ENCODE results near the gene FZD10. TPM values are rescaled to one million over a fixed set of nuclear protein-coding genes. Genes with fewer than 3 reads are reported as not detected.

FZD10 gene
- total RNA-seq, 2 experiments from 2014 or later: not detected

DNA sequence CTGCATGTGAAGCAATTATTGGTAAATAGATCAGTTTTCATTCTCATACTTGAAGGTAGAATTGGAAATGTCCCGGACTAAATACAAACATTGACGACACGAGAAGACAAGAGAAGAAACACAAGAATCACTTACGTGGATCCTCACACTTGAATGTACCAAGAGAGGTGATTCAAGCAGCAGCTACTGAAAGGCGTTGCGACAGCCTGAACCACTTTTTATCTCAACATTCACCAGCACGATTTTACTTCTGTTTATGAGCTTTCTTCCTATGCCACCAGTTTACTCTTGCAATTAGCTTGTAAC, 3.6 kb upstream of the FZD10 start:
- ChIA-PET POLR2A (no interaction called here), CTCF (interaction anchor here (1.2 kb wide), 1 partner anchor 111 kb away, joined by 3 read pairs; no protein-coding TSS in a partner anchor)
- no peaks in the 10 kb centered on the region for H3K9me3 Mint-ChIP-seq (ENCODE audit: low read depth)
- intact Hi-C loops (cut with DNase I, micrococcal nuclease): no loop called here
- no peak for DNase-seq
- no peak for ATAC-seq
- peaks cover 43% of the 10 kb centered on the region for H3K27me3 Mint-ChIP-seq
- H3K27ac Mint-ChIP-seq: no peak overlapping the region
- peaks cover 4% of the 10 kb centered on the region for H3K4me1 Mint-ChIP-seq
- H3K36me3 Mint-ChIP-seq (ENCODE audit: low read depth): no peaks in the 10 kb centered on the region
- no peak overlapping the region for H3K4me3 Mint-ChIP-seq

DNA sequence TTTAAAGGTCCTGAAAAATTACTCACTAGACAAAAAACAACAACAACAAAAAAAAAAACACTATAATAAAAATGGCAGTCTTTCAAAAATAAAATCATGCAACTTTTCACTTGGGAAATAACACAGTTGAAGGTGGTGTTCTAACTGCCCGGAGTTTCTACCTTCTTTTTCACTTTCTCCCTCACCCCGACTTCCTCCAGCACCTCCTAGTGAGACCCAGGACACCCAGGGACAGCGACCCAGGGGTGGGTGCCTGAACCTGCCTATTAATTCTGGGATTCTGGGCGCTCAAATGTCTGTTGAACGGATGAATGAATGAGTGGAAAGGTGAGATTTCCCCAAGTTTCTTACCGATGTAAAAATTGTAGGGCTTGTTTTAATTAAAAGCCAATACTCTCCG, 2.0 kb upstream of the FZD10 start:
- DNase-seq: no peak
- Mint-ChIP-seq H3K9me3 (ENCODE audit: low read depth) (no peaks in the 10 kb centered on the region), H3K4me3 (no peak overlapping the region), H3K27ac (no peak overlapping the region), H3K4me1 (peaks cover 4% of the 10 kb centered on the region), H3K36me3 (ENCODE audit: low read depth) (no peaks in the 10 kb centered on the region), H3K27me3 (peaks cover 44% of the 10 kb centered on the region)
- ChIA-PET POLR2A (no interaction called here), CTCF (no interaction called here)
- ATAC-seq: no peak
- intact Hi-C loops (cut with DNase I, micrococcal nuclease): loop anchor here (10.0 kb wide), 1 partner anchor 116 kb away; no protein-coding TSS in a partner anchor

DNA sequence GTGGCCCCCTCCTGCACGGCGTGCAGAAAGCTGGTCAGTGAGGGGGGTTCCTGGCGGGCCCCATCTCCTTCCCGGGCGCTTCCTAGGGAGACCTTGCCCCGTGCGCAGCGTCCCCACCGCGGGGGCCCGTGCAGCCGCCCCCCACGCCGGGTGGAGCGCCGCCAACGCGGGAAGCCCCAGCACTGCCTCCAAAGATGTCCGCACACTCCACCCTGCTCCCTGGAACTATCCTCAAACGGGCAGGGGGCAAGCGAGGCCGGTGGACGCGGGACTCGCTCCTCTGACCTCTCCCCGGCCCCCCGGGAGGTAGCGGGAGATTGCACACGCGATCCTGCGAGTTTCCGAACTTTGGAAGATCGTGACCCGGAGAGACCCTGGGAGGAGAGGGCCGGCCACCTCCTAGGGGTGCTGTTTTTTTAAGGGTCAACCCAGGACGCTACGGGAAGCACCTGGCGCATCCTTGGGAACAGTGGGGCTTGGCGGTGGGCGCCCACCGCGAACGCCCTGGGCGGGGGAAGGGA, 1.5 kb upstream of the FZD10 start:
- Mint-ChIP-seq H3K27me3 (peaks cover 42% of the 10 kb centered on the region), H3K27ac (no peak overlapping the region), H3K4me3 (no peak overlapping the region), H3K36me3 (ENCODE audit: low read depth) (no peaks in the 10 kb centered on the region), H3K9me3 (ENCODE audit: low read depth) (no peaks in the 10 kb centered on the region), H3K4me1 (peaks cover 4% of the 10 kb centered on the region)
- ATAC-seq: no peak
- DNase-seq: no peak
- CTCF ChIA-PET: no interaction called here
- POLR2A ChIA-PET: no interaction called here
- intact Hi-C loops (cut with DNase I, micrococcal nuclease): loop anchor here (10.0 kb wide), 1 partner anchor 116 kb away; no protein-coding TSS in a partner anchor

DNA sequence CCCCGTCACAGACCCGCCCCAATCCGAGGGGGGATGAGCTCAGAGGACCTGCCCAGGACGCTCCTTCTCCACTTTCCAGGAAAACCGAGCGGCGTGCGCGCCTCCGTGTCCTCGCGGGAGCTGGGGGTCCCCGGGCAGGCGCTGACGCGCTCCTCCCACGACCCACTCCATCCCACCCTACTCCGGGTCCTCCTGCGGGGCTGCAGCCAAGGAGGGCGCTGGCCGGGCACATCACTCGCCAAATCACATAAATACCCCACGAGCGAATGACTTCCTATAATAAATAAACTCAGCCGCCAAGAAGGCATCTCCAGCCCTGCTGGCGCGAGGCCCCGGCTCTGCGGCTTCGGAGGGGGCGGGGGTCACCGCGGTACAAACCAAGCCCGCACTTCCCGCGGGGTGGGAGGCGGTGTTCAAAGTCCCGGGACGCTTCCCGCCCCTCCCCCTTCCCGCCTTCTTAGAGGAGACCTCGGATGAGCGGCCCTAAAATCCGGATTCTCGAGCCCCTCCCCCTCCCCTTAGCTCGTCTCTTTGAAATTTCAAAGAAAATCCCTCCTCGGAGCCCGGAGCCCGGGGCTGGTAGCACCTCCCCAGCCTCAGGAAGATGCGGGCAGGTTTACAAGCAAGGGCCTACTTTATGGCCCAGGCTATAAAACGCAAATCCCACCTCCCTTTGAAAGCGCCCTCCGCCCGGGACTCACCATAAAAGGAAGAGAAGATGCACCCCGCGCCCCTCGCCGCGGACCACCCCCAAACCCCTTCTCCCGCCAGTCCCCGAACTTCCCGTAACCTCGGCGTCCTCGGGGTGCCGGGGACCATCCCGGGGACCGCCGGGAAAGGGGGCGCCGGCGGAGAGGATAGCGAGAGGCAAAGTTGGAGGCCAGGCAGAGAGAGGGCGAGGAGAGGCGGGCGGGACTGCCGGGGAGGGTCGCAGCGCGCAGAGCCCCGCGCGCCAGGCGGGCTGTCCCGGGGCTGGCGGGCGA, 712 bp upstream of the FZD10 start:
- intact Hi-C loops (cut with DNase I, micrococcal nuclease): loop anchor here (10.0 kb wide), 1 partner anchor 117 kb away; no protein-coding TSS in a partner anchor

DNA sequence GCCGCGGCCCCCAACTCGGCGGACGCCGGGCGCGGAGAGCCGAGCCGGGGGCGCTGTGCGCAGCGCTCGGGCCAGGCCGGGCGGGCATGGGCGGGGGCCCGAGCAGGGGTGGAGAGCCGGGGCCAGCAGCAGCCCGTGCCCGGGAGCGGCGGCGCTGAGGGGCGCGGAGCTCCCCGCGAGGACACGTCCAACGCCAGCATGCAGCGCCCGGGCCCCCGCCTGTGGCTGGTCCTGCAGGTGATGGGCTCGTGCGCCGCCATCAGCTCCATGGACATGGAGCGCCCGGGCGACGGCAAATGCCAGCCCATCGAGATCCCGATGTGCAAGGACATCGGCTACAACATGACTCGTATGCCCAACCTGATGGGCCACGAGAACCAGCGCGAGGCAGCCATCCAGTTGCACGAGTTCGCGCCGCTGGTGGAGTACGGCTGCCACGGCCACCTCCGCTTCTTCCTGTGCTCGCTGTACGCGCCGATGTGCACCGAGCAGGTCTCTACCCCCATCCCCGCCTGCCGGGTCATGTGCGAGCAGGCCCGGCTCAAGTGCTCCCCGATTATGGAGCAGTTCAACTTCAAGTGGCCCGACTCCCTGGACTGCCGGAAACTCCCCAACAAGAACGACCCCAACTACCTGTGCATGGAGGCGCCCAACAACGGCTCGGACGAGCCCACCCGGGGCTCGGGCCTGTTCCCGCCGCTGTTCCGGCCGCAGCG, 639 bp downstream of the FZD10 start:
- POLR2A ChIA-PET: no interaction called here

More for the DNA sequence above, 712 bp upstream of the FZD10 start:
- peak; percentile 16 for DNase-seq
- peaks cover 45% of the 10 kb centered on the region for H3K27me3 Mint-ChIP-seq
- H3K4me3 Mint-ChIP-seq: peak overlapping the region; percentile 12
- peaks cover 4% of the 10 kb centered on the region for H3K4me1 Mint-ChIP-seq
- POLR2A ChIA-PET: no interaction called here
- CTCF ChIA-PET: no interaction called here
- no peak overlapping the region for H3K27ac Mint-ChIP-seq
- no peaks in the 10 kb centered on the region for H3K36me3 Mint-ChIP-seq (ENCODE audit: low read depth)
- no peak for ATAC-seq
- no peaks in the 10 kb centered on the region for H3K9me3 Mint-ChIP-seq (ENCODE audit: low read depth)

DNA sequence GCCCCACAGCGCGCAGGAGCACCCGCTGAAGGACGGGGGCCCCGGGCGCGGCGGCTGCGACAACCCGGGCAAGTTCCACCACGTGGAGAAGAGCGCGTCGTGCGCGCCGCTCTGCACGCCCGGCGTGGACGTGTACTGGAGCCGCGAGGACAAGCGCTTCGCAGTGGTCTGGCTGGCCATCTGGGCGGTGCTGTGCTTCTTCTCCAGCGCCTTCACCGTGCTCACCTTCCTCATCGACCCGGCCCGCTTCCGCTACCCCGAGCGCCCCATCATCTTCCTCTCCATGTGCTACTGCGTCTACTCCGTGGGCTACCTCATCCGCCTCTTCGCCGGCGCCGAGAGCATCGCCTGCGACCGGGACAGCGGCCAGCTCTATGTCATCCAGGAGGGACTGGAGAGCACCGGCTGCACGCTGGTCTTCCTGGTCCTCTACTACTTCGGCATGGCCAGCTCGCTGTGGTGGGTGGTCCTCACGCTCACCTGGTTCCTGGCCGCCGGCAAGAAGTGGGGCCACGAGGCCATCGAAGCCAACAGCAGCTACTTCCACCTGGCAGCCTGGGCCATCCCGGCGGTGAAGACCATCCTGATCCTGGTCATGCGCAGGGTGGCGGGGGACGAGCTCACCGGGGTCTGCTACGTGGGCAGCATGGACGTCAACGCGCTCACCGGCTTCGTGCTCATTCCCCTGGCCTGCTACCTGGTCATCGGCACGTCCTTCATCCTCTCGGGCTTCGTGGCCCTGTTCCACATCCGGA, 1.4 kb downstream of the FZD10 start:
- CTCF ChIA-PET: interaction anchor here (0.6 to 0.8 kb wide), 2 partner anchors 137 to 170 kb away, joined by 3 read pairs; no protein-coding TSS in a partner anchor
- no peaks in the 10 kb centered on the region for H3K9me3 Mint-ChIP-seq (ENCODE audit: low read depth)
- peaks cover 37% of the 10 kb centered on the region for H3K27me3 Mint-ChIP-seq
- no peak overlapping the region for H3K4me3 Mint-ChIP-seq
- no peak for DNase-seq
- no peak overlapping the region for H3K27ac Mint-ChIP-seq
- POLR2A ChIA-PET: no interaction called here
- intact Hi-C loops (cut with DNase I, micrococcal nuclease): loop anchor here (10.0 kb wide), 1 partner anchor 119 kb away; no protein-coding TSS in a partner anchor
- ATAC-seq: no peak
- no peaks in the 10 kb centered on the region for H3K36me3 Mint-ChIP-seq (ENCODE audit: low read depth)
- peaks cover 4% of the 10 kb centered on the region for H3K4me1 Mint-ChIP-seq

More for the DNA sequence above, 639 bp downstream of the FZD10 start:
- H3K27ac Mint-ChIP-seq: no peak overlapping the region
- CTCF ChIA-PET: interaction anchor here (0.8 kb wide), 1 partner anchor 136 kb away, joined by 3 read pairs; no protein-coding TSS in a partner anchor
- DNase-seq: no peak
- peak overlapping the region; percentile 40 for H3K4me3 Mint-ChIP-seq
- H3K9me3 Mint-ChIP-seq (ENCODE audit: low read depth): no peaks in the 10 kb centered on the region
- ATAC-seq: no peak
- peaks cover 36% of the 10 kb centered on the region for H3K27me3 Mint-ChIP-seq
- H3K36me3 Mint-ChIP-seq (ENCODE audit: low read depth): no peaks in the 10 kb centered on the region
- peaks cover 4% of the 10 kb centered on the region for H3K4me1 Mint-ChIP-seq
- intact Hi-C loops (cut with DNase I, micrococcal nuclease): loop anchor here (10.0 kb wide), 1 partner anchor 118 kb away; no protein-coding TSS in a partner anchor

DNA sequence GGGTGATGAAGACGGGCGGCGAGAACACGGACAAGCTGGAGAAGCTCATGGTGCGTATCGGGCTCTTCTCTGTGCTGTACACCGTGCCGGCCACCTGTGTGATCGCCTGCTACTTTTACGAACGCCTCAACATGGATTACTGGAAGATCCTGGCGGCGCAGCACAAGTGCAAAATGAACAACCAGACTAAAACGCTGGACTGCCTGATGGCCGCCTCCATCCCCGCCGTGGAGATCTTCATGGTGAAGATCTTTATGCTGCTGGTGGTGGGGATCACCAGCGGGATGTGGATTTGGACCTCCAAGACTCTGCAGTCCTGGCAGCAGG, 1.9 kb downstream of the FZD10 start:
- intact Hi-C loops (cut with DNase I, micrococcal nuclease): loop anchor here (10.0 kb wide), 1 partner anchor 119 kb away; no protein-coding TSS in a partner anchor
- Mint-ChIP-seq H3K9me3 (ENCODE audit: low read depth) (no peaks in the 10 kb centered on the region), H3K27ac (no peak overlapping the region), H3K36me3 (ENCODE audit: low read depth) (no peaks in the 10 kb centered on the region), H3K4me1 (peaks cover 4% of the 10 kb centered on the region), H3K27me3 (peaks cover 42% of the 10 kb centered on the region), H3K4me3 (no peak overlapping the region)
- DNase-seq: no peak
- CTCF ChIA-PET: interaction anchor here (0.6 kb wide), 1 partner anchor 170 kb away, joined by 3 read pairs; no protein-coding TSS in a partner anchor
- no peak for ATAC-seq
- POLR2A ChIA-PET: interaction anchor here (0.7 kb wide), 1 partner anchor 17 kb away, joined by 3 read pairs; no protein-coding TSS in a partner anchor

DNA sequence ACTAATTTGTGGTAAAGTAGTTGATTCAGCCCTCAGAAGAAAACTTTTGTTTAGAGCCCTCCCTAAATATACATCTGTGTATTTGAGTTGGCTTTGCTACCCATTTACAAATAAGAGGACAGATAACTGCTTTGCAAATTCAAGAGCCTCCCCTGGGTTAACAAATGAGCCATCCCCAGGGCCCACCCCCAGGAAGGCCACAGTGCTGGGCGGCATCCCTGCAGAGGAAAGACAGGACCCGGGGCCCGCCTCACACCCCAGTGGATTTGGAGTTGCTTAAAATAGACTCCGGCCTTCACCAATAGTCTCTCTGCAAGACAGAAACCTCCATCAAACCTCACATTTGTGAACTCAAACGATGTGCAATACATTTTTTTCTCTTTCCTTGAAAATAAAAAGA, 2.7 kb downstream of the FZD10 start:
- DNase-seq (no peak), ATAC-seq (no peak)
- H3K9me3 Mint-ChIP-seq (ENCODE audit: low read depth): no peaks in the 10 kb centered on the region
- intact Hi-C loops (cut with DNase I, micrococcal nuclease): loop anchor here (10.0 kb wide), 1 partner anchor 120 kb away; no protein-coding TSS in a partner anchor
- no peak overlapping the region for H3K4me3 Mint-ChIP-seq
- no peaks in the 10 kb centered on the region for H3K36me3 Mint-ChIP-seq (ENCODE audit: low read depth)
- ChIA-PET POLR2A (interaction anchor here (0.7 kb wide), 1 partner anchor 16 kb away, joined by 3 read pairs; no protein-coding TSS in a partner anchor), CTCF (no interaction called here)
- H3K27me3 Mint-ChIP-seq: peaks cover 43% of the 10 kb centered on the region
- peaks cover 4% of the 10 kb centered on the region for H3K4me1 Mint-ChIP-seq
- no peak overlapping the region for H3K27ac Mint-ChIP-seq

DNA sequence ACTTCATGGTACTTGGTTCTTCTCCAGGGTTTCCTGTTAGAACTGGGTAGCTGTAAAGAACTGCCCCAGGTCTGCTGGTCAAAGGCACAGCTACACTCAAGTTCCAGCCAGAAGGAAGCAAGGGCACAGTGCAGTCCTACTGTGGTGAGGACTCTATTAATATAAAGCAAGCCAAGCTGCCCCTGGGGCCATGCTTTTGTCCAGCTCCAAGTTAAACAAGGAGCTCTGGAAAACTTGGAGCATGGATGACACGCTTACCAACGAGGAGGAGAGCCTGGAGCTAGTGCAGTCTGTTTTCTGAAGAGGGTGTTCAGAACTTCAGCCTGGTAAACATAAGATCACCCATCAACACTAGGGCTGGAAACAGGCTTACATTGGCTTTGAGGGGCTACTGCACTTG, 4.0 kb downstream of the FZD10 start:
- POLR2A ChIA-PET: no interaction called here
- CTCF ChIA-PET: no interaction called here
- Mint-ChIP-seq H3K36me3 (ENCODE audit: low read depth) (no peaks in the 10 kb centered on the region), H3K27ac (no peak overlapping the region), H3K27me3 (peaks cover 41% of the 10 kb centered on the region), H3K4me1 (peaks cover 4% of the 10 kb centered on the region), H3K4me3 (no peak overlapping the region), H3K9me3 (ENCODE audit: low read depth) (no peaks in the 10 kb centered on the region)
- DNase-seq (no peak), ATAC-seq (no peak)
- intact Hi-C loops (cut with DNase I, micrococcal nuclease): loop anchor here (10.0 kb wide), 1 partner anchor 122 kb away; no protein-coding TSS in a partner anchor

DNA sequence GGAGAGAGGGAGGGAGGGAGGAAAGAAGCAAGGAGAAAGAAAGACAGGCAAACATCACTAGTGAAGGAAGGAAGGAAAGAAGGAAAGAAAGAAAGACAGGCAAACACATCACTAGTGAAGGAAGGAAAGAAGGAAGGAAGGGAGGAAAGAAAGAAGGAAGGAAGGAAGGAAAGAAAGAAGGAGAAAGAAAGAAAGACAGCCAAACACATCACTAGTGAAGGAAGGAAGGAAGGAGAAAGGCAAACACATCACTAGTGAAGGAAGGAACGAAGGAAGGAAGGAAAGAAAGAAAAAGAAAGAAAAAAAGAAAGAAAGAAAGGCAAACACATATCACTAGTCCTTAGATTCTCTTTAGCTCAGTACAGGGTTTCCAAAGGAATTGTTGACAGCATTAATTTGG, 5.3 kb downstream of the FZD10 start:
- Mint-ChIP-seq H3K27me3 (peaks cover 43% of the 10 kb centered on the region), H3K4me1 (peaks cover 4% of the 10 kb centered on the region), H3K4me3 (no peak overlapping the region), H3K27ac (no peak overlapping the region), H3K9me3 (ENCODE audit: low read depth) (no peaks in the 10 kb centered on the region), H3K36me3 (ENCODE audit: low read depth) (no peaks in the 10 kb centered on the region)
- ChIA-PET CTCF (no interaction called here), POLR2A (no interaction called here)
- intact Hi-C loops (cut with DNase I, micrococcal nuclease): loop anchor here (10.0 kb wide), 1 partner anchor 123 kb away; no protein-coding TSS in a partner anchor
- no peak for ATAC-seq
- no peak for DNase-seq

DNA sequence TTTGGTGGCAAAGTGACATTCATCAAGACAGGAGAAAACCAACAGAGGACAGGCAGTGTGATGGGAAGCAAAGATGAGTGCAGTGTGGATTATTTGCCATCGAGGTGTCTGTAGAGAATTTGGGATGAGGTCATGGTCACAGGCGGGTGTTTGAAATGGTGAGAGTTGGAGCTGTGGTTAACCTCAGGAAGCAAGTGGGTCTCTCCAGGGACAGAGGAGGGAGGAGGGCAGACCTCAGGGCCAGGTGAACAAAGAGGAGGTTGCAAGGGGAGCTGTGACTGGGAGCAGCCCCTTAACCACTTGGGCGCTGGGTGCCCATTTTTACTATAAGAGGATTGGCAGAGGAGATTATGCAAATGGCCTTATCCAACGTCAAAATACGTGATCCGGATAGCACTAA, 7.0 kb downstream of the FZD10 start:
- Mint-ChIP-seq H3K27me3 (peaks cover 33% of the 10 kb centered on the region), H3K9me3 (ENCODE audit: low read depth) (no peaks in the 10 kb centered on the region), H3K4me3 (no peak overlapping the region), H3K4me1 (no peaks in the 10 kb centered on the region), H3K36me3 (ENCODE audit: low read depth) (no peaks in the 10 kb centered on the region), H3K27ac (no peak overlapping the region)
- ChIA-PET POLR2A (no interaction called here), CTCF (no interaction called here)
- intact Hi-C loops (cut with DNase I, micrococcal nuclease): loop anchor here (10.0 kb wide), 1 partner anchor 124 kb away; no protein-coding TSS in a partner anchor
- DNase-seq (no peak), ATAC-seq (no peak)
